Measurements from ENCODE around the gene CILP2.
A peak's percentile ranks its signal among the peaks of the same experiment; 100 is the strongest.

The CILP2 gene, protein sequence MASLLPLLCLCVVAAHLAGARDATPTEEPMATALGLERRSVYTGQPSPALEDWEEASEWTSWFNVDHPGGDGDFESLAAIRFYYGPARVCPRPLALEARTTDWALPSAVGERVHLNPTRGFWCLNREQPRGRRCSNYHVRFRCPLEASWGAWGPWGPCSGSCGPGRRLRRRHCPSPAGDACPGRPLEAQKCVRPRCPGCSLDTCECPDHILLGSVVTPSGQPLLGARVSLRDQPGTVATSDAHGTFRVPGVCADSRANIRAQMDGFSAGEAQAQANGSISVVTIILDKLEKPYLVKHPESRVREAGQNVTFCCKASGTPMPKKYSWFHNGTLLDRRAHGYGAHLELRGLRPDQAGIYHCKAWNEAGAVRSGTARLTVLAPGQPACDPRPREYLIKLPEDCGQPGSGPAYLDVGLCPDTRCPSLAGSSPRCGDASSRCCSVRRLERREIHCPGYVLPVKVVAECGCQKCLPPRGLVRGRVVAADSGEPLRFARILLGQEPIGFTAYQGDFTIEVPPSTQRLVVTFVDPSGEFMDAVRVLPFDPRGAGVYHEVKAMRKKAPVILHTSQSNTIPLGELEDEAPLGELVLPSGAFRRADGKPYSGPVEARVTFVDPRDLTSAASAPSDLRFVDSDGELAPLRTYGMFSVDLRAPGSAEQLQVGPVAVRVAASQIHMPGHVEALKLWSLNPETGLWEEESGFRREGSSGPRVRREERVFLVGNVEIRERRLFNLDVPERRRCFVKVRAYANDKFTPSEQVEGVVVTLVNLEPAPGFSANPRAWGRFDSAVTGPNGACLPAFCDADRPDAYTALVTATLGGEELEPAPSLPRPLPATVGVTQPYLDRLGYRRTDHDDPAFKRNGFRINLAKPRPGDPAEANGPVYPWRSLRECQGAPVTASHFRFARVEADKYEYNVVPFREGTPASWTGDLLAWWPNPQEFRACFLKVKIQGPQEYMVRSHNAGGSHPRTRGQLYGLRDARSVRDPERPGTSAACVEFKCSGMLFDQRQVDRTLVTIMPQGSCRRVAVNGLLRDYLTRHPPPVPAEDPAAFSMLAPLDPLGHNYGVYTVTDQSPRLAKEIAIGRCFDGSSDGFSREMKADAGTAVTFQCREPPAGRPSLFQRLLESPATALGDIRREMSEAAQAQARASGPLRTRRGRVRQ

DNA sequence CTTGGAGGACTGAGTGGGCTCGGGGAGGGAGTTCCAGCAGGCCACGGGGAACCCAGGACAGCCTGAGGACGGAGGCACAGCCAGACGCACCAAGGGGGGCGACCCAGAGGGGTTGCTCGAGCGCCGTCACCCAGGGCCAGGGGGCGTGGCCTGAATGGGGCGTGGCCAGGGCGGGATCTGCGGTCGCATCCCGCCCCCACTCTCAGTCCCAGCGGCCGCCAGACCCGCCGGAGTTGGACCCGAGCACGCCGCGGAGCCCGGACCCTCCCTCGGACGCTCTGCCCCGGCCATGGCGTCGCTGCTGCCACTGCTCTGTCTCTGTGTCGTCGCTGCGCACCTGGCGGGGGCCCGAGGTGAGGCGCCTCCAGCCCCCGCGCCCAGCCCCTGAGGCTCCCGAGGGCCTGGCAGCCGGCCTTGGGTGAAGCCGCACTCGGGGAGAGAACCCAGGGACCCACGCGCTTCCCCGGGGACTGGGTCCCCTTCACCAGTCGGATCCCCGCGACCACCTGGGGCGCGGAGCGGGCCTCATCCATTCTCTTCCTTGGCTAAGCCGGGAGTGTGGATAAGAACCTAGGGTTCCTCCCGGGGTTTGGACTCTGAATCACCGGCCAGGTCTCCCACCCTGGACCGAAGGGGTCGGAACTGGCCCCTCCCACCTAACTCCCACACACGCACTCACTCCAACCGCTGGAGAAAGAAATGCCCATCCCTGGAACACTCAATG is at the start of gene CILP2:
Gene CILP2 (plus strand): TSS at position 205 of the 724 bp plus-strand sequence. CDS start 85 bp downstream, at position 290.
- DNase-seq, result no peak
- Histone ChIP-seq H3K4me1 (ENCODE audit: insufficient read depth, low read length) (no peaks in the 10 kb centered on the region), H3K4me3 (ENCODE audit: low read depth in 1 of 2, low read length in 2 of 2) (no peak within 1 kb of the TSS), H3K4me2 (ENCODE audit: insufficient read depth, low read length) (no peak within 1 kb of the TSS), H3K36me3 (ENCODE audit: insufficient read depth, low read length) (no peaks in the 10 kb centered on the region), H3K9me3 (ENCODE audit: insufficient read depth, low read length, severe bottlenecking) (no peaks in the 10 kb centered on the region), H2AFZ (ENCODE audit: low read depth, low read length) (no peak within 1 kb of the TSS), H3K79me2 (ENCODE audit: insufficient read depth, low read length) (no peaks in the 10 kb centered on the region), H3K27ac (ENCODE audit: low read length) (no peak within 1 kb of the TSS), H3K9ac (ENCODE audit: low read depth, low read length) (no peak within 1 kb of the TSS), H3K27me3 (ENCODE audit: insufficient read depth, low read length, poor library complexity) (no peaks in the 10 kb centered on the region), H4K20me1 (ENCODE audit: insufficient read depth, low read length) (no peaks in the 10 kb centered on the region)
- TF ChIP-seq, protein P1, sequence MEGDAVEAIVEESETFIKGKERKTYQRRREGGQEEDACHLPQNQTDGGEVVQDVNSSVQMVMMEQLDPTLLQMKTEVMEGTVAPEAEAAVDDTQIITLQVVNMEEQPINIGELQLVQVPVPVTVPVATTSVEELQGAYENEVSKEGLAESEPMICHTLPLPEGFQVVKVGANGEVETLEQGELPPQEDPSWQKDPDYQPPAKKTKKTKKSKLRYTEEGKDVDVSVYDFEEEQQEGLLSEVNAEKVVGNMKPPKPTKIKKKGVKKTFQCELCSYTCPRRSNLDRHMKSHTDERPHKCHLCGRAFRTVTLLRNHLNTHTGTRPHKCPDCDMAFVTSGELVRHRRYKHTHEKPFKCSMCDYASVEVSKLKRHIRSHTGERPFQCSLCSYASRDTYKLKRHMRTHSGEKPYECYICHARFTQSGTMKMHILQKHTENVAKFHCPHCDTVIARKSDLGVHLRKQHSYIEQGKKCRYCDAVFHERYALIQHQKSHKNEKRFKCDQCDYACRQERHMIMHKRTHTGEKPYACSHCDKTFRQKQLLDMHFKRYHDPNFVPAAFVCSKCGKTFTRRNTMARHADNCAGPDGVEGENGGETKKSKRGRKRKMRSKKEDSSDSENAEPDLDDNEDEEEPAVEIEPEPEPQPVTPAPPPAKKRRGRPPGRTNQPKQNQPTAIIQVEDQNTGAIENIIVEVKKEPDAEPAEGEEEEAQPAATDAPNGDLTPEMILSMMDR (IDR thresholded peaks at IDR 0.05; ENCODE audit: borderline replicate concordance, extremely low read depth, low read length, poor library complexity, severe bottlenecking), result no peak
- TF ChIP-seq EZH2 (IDR thresholded peaks at IDR 0.05; ENCODE audit: borderline replicate concordance, low read depth, low read length, severe bottlenecking), result no peak
- ATAC-seq (ENCODE audit: insufficient read depth, low read depth), result no peak

DNA sequence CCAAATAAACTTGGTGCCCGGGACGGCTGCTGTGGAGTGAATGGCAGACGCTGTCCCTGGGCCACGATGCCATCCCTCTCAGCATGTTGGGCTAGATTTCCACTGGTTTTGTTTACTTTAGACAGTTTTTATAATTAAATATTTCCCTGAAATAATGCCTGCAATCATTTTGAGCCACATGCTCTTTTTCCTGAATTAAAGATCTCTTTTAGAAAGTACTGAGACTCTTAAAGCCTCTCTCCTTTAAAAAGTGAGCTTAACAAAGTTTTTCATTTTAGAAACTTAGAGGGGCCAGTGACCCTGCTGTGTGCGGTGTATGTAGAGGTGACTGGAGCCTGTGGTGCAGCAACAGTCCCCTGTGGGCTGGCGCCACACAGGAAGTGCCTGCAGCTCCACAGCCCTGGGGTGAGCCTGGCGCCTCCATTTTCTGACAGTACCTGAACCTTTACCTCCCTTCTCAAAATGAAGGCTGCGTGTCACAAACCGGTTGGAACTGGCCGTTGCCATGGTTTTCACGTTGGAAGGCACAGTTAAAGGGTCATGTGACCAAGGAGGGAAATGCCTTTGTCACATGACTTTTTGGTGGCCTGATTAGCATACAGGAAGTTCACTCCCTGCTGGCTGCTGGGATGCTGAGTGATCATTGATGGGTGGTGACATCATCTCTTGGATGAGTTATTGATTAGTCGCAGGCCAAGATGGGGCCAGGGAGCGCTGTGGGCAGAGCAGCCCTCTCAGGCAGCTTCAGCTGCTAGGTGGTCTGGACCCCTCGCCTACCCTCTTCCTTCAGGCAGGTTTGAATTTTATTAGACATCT is 49.0 kb upstream of the CILP2 start:
- H3K27ac ChIP-seq (ENCODE audit: low read length), result peak overlapping the region; percentile 42
- H3K9ac ChIP-seq (ENCODE audit: low read depth, low read length), result no peak overlapping the region
- no peak overlapping the region for H2AFZ ChIP-seq (ENCODE audit: low read depth, low read length)

DNA sequence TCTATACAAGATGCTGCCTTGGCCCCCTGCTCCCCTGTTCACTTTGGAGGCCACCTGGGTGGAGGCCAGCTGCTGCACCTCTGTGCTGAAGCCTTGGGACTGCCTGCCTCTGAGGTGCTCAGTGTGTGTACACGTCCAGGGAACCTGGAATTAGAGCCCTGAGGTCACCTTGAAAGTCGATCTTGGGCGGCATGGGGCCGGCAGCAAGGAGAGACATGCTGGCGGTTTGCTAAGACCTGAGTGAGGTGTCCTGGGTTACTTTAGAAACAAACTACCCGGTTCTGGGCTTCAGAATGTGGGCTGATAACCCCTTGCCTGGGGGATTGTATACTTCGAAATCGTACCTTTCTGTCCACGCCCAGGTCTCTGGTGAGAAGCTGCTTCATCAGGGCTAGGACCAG is 48.3 kb upstream of the CILP2 start:
- Histone ChIP-seq H3K27me3 (ENCODE audit: insufficient read depth, low read length, poor library complexity) (no peaks in the 10 kb centered on the region), H2AFZ (ENCODE audit: low read depth, low read length) (no peak overlapping the region), H3K4me2 (ENCODE audit: insufficient read depth, low read length) (no peak overlapping the region), H3K4me3 (ENCODE audit: low read depth in 1 of 2, low read length in 2 of 2) (no peak overlapping the region), H3K9me3 (ENCODE audit: insufficient read depth, low read length, severe bottlenecking) (no peaks in the 10 kb centered on the region), H3K79me2 (ENCODE audit: insufficient read depth, low read length) (peaks cover 89% of the 10 kb centered on the region), H3K4me1 (ENCODE audit: insufficient read depth, low read length) (peaks cover 27% of the 10 kb centered on the region), H3K36me3 (ENCODE audit: insufficient read depth, low read length) (peaks cover 75% of the 10 kb centered on the region), H3K27ac (ENCODE audit: low read length) (peak overlapping the region; percentile 42; the same call in 1 of the 2 replicates), H4K20me1 (ENCODE audit: insufficient read depth, low read length) (peaks cover 88% of the 10 kb centered on the region), H3K9ac (ENCODE audit: low read depth, low read length) (no peak overlapping the region)
- no peak for TF ChIP-seq EZH2 (IDR thresholded peaks at IDR 0.05; ENCODE audit: borderline replicate concordance, low read depth, low read length, severe bottlenecking)
- TF ChIP-seq, protein P1 (IDR thresholded peaks at IDR 0.05; ENCODE audit: borderline replicate concordance, extremely low read depth, low read length, poor library complexity, severe bottlenecking), result no peak
- DNase-seq (no peak), ATAC-seq (ENCODE audit: insufficient read depth, low read depth) (no peak)

More for the DNA sequence above, 49.0 kb upstream of the CILP2 start:
- Histone ChIP-seq H3K36me3 (ENCODE audit: insufficient read depth, low read length) (peaks cover 72% of the 10 kb centered on the region), H3K79me2 (ENCODE audit: insufficient read depth, low read length) (peaks cover 87% of the 10 kb centered on the region), H3K27me3 (ENCODE audit: insufficient read depth, low read length, poor library complexity) (no peaks in the 10 kb centered on the region), H3K4me1 (ENCODE audit: insufficient read depth, low read length) (peaks cover 27% of the 10 kb centered on the region), H4K20me1 (ENCODE audit: insufficient read depth, low read length) (peaks cover 82% of the 10 kb centered on the region), H3K4me2 (ENCODE audit: insufficient read depth, low read length) (no peak overlapping the region), H3K4me3 (ENCODE audit: low read depth in 1 of 2, low read length in 2 of 2) (no peak overlapping the region), H3K9me3 (ENCODE audit: insufficient read depth, low read length, severe bottlenecking) (no peaks in the 10 kb centered on the region)
- DNase-seq, result peak; percentile 78
- TF ChIP-seq EZH2 (IDR thresholded peaks at IDR 0.05; ENCODE audit: borderline replicate concordance, low read depth, low read length, severe bottlenecking), result no peak
- ATAC-seq (ENCODE audit: insufficient read depth, low read depth), result peak; percentile 84

Data from DND-41 (cell line).